Calu3 (cell line): ENCODE results near the gene CFAP97D1. TPM values are rescaled to one million over a fixed set of nuclear protein-coding genes. Genes with fewer than 3 reads are reported as not detected.

Source experiments
- BruUV-seq: library from RNA; stranded (reverse); fragments of 400-500 nt; replicated peaks from 2 replicates; lab custom pipeline; 2021; lab: Mats Ljungman, UMichigan
- CTCF ChIA-PET: fragments of 300-600 bp; sonication (Branson Sonifier 250); formaldehyde crosslinking; loops from one replicate; lab custom pipeline; 2022; ENCODE audit warnings: antibody characterized with exemption; lab: Charles Lee
- DNase-seq: peaks from one replicate; pipeline ENCODE4 v3.0.0; 2022
- H3K27ac Mint-ChIP-seq: one replicate; pipeline ENCODE4 v1.8.0; 2022; ENCODE audit warnings: mixed read lengths; ENCODE audit not compliant: unreplicated experiment
- H3K27me3 Mint-ChIP-seq: one replicate; pipeline ENCODE4 v1.8.0; 2022; ENCODE audit warnings: mixed read lengths; ENCODE audit not compliant: unreplicated experiment
- H3K36me3 Mint-ChIP-seq: one replicate; pipeline ENCODE4 v1.8.0; 2022; ENCODE audit warnings: mild to moderate bottlenecking, moderate library complexity, mixed read lengths; ENCODE audit not compliant: insufficient read depth, unreplicated experiment
- H3K4me1 Mint-ChIP-seq: one replicate; pipeline ENCODE4 v1.8.0; 2022; ENCODE audit warnings: mild to moderate bottlenecking, low read depth, mixed read lengths; ENCODE audit not compliant: unreplicated experiment
- H3K4me3 Mint-ChIP-seq: one replicate; pipeline ENCODE4 v1.8.0; 2022; ENCODE audit warnings: mild to moderate bottlenecking, low read depth, moderate library complexity, mixed read lengths; ENCODE audit not compliant: unreplicated experiment
- H3K9me3 Mint-ChIP-seq: one replicate; pipeline ENCODE4 v1.8.0; 2022; ENCODE audit warnings: low read depth, mixed read lengths; ENCODE audit not compliant: unreplicated experiment
- intact Hi-C: fragments of 100-400 bp; cut with micrococcal nuclease; formaldehyde crosslinking; loops from one replicate; pipeline ENCODE4 v1.10.0; 2022; ENCODE audit not compliant: unreplicated experiment
- total RNA-seq: library from RNA; stranded (reverse); gene quantifications from 2 replicates; pipeline ENCODE4 v1.2.3, GENCODE V29; 2022
- TF ChIP-seq, protein P1 (sequence below): fragments of 200-600 bp; IDR thresholded peaks from one replicate; pipeline ENCODE4 v1.8.0; 2022; ENCODE audit warnings: antibody characterized with exemption; ENCODE audit not compliant: unreplicated experiment

The CFAP97D1 gene
- total RNA-seq, 1 experiment from 2014 or later: not detected

GRCh38 chr17:43772877-43773648 lies 7.2 kb upstream of the CFAP97D1 start:
- CTCF ChIA-PET: interaction anchor here (0.6 to 1.3 kb wide), 4 partner anchors 67 to 134 kb away, joined by 3 to 5 read pairs (median 3); partner anchors contain the start of genes CD300LG and MPP2
- TF ChIP-seq, protein P1, sequence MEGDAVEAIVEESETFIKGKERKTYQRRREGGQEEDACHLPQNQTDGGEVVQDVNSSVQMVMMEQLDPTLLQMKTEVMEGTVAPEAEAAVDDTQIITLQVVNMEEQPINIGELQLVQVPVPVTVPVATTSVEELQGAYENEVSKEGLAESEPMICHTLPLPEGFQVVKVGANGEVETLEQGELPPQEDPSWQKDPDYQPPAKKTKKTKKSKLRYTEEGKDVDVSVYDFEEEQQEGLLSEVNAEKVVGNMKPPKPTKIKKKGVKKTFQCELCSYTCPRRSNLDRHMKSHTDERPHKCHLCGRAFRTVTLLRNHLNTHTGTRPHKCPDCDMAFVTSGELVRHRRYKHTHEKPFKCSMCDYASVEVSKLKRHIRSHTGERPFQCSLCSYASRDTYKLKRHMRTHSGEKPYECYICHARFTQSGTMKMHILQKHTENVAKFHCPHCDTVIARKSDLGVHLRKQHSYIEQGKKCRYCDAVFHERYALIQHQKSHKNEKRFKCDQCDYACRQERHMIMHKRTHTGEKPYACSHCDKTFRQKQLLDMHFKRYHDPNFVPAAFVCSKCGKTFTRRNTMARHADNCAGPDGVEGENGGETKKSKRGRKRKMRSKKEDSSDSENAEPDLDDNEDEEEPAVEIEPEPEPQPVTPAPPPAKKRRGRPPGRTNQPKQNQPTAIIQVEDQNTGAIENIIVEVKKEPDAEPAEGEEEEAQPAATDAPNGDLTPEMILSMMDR: no peak
- Mint-ChIP-seq H3K27ac (no peak overlapping the region), H3K4me3 (no peak overlapping the region), H3K27me3 (no peaks in the 10 kb centered on the region), H3K4me1 (peaks cover 30% of the 10 kb centered on the region), H3K36me3 (peaks cover 87% of the 10 kb centered on the region), H3K9me3 (no peaks in the 10 kb centered on the region)
- DNase-seq: no peak
- no TSS peak for BruUV-seq
- intact Hi-C loops: no loop called here

- TF ChIP-seq, protein P1: no peak
- H3K4me3 Mint-ChIP-seq: no peak overlapping the region
- H3K4me1 Mint-ChIP-seq: peaks cover 30% of the 10 kb centered on the region
- peaks cover 4% of the 10 kb centered on the region for H3K27me3 Mint-ChIP-seq
- intact Hi-C loops: no loop called here
- H3K27ac Mint-ChIP-seq: no peak overlapping the region
- CTCF ChIA-PET: interaction anchor here (0.6 kb wide), 1 partner anchor 367 kb away, joined by 4 read pairs; no protein-coding TSS in a partner anchor
- H3K9me3 Mint-ChIP-seq: no peaks in the 10 kb centered on the region
- no peak for DNase-seq
- BruUV-seq: no TSS peak
- H3K36me3 Mint-ChIP-seq: peaks cover 88% of the 10 kb centered on the region
Measured at GRCh38 chr17:43774304-43775250, 5.7 kb upstream of the CFAP97D1 start.

DNA sequence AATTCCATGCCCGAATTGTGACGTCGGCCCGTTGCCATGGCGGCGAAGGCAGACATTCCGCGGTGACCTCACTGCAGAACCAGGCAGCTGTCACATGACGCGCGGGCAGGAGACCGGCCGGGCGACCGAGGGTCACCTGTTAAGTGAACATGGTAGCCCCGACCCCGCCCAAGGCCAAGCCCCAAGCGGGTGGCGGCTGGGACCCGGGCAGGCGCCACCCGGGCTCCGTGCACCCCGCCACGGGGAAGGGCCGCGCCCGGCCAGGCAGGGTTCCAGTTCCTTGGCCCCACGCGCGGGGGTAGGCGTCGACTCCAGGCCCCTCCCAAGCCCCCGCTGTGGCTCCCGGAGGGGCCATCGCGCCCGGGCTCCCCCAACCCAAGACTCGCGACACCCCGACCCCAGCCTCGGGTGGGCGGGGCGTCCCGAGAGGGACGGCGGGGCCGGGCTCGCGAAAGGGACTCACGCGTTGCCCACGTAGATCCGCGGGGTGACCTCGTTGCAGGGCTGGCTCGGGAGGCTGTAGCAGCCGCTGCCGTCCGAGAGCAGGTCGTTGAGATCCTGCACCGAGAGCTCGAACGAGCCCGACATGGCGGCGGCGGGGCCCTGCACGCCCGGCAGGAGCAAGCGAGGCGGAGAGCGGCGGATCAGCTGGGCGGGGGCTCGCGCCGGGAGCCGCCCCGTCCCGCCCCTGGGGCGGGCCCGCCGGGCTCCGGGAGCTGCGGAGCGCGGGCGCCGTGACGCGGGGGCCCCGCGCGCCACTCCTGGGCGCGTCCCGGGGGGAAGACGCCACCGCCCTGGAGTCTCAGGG lies 1.7 kb upstream of the CFAP97D1 start, which contains the start of gene DUSP3:
DUSP3 (minus strand) TSS at position 641 of the 808 bp plus-strand sequence; CDS start at position 588, 53 bp downstream.
- Mint-ChIP-seq H3K27me3 (peaks cover 44% of the 10 kb centered on the region), H3K27ac (peak within 1 kb of the TSS; percentile 99), H3K36me3 (peaks cover 51% of the 10 kb centered on the region), H3K4me1 (peaks cover 13% of the 10 kb centered on the region), H3K4me3 (peak within 1 kb of the TSS; percentile 84), H3K9me3 (no peaks in the 10 kb centered on the region)
- CTCF ChIA-PET: interaction anchor here (0.5 to 0.8 kb wide), 7 partner anchors 61 to 710 kb away, joined by 3 to 8 read pairs (median 4); partner anchors contain the start of gene CD300LG
- BruUV-seq: no TSS peak
- TF ChIP-seq, protein P1: no peak
- peak; percentile 99 for DNase-seq
- intact Hi-C loops: no loop called here
